MCF 10A (cell line): Measurements from ENCODE around the gene PARN. TPM values are rescaled to one million over a fixed set of nuclear protein-coding genes. Genes with fewer than 3 reads are reported as not detected.

Experiments
- BruUV-seq: library from RNA; stranded (reverse); fragments of 400-500 nt; replicated peaks from 2 replicates; lab custom pipeline; 2021; lab: Mats Ljungman, UMichigan
- CTCF ChIA-PET: fragments of 300-600 bp; sonication (Branson Sonifier 250); formaldehyde crosslinking; extraction: SDS; loops from one replicate; lab custom pipeline; 2021; ENCODE audit warnings: antibody characterized with exemption, inconsistent platforms; lab: Yijun Ruan, JAX
- POLR2A ChIA-PET: fragments of 300-600, 350-650 bp; sonication (Branson Sonifier 250); formaldehyde crosslinking; extraction: SDS; loops from one replicate; lab custom pipeline; 2020; ENCODE audit warnings: antibody characterized with exemption, inconsistent platforms; lab: Yijun Ruan, JAX
- DNase-seq: peaks from one replicate; pipeline ENCODE4 v3.0.0-alpha.2; 2018; ENCODE audit not compliant: unreplicated experiment
- H3K27ac Mint-ChIP-seq: one replicate; pipeline ENCODE4 v1.8.0; 2022; ENCODE audit warnings: mild to moderate bottlenecking, low read depth, mixed read lengths; ENCODE audit not compliant: unreplicated experiment
- H3K27me3 Mint-ChIP-seq: one replicate; pipeline ENCODE4 v1.8.0; 2022; ENCODE audit warnings: mixed read lengths; ENCODE audit not compliant: insufficient read depth, unreplicated experiment
- H3K36me3 Mint-ChIP-seq: one replicate; pipeline ENCODE4 v1.8.0; 2022; ENCODE audit warnings: mild to moderate bottlenecking, moderate library complexity, mixed read lengths; ENCODE audit not compliant: insufficient read depth, unreplicated experiment
- H3K4me1 Mint-ChIP-seq: one replicate; pipeline ENCODE4 v1.8.0; 2022; ENCODE audit warnings: mixed read lengths; ENCODE audit not compliant: insufficient read depth, unreplicated experiment
- H3K4me3 Mint-ChIP-seq: one replicate; pipeline ENCODE4 v1.8.0; 2022; ENCODE audit warnings: mild to moderate bottlenecking, moderate library complexity, mixed read lengths; ENCODE audit not compliant: unreplicated experiment
- H3K9me3 Mint-ChIP-seq: one replicate; pipeline ENCODE4 v1.8.0; 2022; ENCODE audit warnings: mixed read lengths; ENCODE audit not compliant: unreplicated experiment
- intact Hi-C: fragments of 100-400 bp; cut with micrococcal nuclease; formaldehyde crosslinking; loops from 2 replicates; pipeline ENCODE4 v1.14.1; 2022
- total RNA-seq: library from RNA; stranded (reverse); gene quantifications from 2 replicates; pipeline ENCODE4 v1.2.3, GENCODE V29; 2022
- TF ChIP-seq, protein P1 (sequence below): fragments of 200-600 bp; IDR thresholded peaks from one replicate; pipeline ENCODE4 v1.8.0; 2022; ENCODE audit warnings: antibody characterized with exemption, mild to moderate bottlenecking; ENCODE audit not compliant: unreplicated experiment

PARN gene
- total RNA-seq, 1 experiment from 2014 or later = 35.0 TPM

DNA sequence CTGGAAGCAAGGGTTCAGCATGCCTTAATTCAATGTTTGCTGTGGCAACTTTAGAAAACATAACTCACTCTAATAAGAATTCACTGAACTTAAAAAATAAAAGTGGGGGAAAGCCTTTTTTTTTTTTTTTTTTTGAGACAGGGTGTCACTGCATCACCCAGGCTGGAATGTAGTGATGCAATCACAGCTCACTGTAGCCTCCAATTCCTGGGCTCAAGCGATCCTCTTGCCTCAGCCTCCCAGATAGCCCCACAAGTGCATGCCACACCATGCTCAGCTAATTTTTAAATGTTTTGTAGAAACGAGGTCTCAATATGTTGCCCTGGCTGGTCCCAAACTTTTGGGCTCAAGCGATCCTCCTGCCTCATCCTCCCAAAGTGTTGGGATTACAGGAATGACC is 243.9 kb downstream of the PARN start:
- TF ChIP-seq, protein P1, sequence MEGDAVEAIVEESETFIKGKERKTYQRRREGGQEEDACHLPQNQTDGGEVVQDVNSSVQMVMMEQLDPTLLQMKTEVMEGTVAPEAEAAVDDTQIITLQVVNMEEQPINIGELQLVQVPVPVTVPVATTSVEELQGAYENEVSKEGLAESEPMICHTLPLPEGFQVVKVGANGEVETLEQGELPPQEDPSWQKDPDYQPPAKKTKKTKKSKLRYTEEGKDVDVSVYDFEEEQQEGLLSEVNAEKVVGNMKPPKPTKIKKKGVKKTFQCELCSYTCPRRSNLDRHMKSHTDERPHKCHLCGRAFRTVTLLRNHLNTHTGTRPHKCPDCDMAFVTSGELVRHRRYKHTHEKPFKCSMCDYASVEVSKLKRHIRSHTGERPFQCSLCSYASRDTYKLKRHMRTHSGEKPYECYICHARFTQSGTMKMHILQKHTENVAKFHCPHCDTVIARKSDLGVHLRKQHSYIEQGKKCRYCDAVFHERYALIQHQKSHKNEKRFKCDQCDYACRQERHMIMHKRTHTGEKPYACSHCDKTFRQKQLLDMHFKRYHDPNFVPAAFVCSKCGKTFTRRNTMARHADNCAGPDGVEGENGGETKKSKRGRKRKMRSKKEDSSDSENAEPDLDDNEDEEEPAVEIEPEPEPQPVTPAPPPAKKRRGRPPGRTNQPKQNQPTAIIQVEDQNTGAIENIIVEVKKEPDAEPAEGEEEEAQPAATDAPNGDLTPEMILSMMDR = no peak
- H3K27ac Mint-ChIP-seq = no peak overlapping the region
- H3K4me1 Mint-ChIP-seq = peaks cover 6% of the 10 kb centered on the region
- CTCF ChIA-PET = no interaction called here
- no peaks in the 10 kb centered on the region for H3K27me3 Mint-ChIP-seq
- no peaks in the 10 kb centered on the region for H3K9me3 Mint-ChIP-seq
- no TSS peak for BruUV-seq
- H3K4me3 Mint-ChIP-seq = no peak overlapping the region
- no peak for DNase-seq
- peaks cover 4% of the 10 kb centered on the region for H3K36me3 Mint-ChIP-seq
- intact Hi-C loops = no loop called here
- POLR2A ChIA-PET = no interaction called here

Other genes starting within 250 kb of the PARN start
- 51.4 and 57.0 TPM in 2 replicates for gene BFAR, start 2.7 kb upstream of the PARN start, total RNA-seq
- gene PLA2G10, start 64.0 kb upstream of the PARN start, total RNA-seq = not detected in 2 replicates
- gene NPIPA3, start 73.2 kb upstream of the PARN start, total RNA-seq = 3.2 and 3.3 TPM in 2 replicates
- gene NPIPA2, start 112.3 kb upstream of the PARN start, total RNA-seq = 7.3 and 7.6 TPM in 2 replicates
- 121 and 125 TPM in 2 replicates for gene NOMO1, start 203.5 kb upstream of the PARN start, total RNA-seq